SHP77 (cell line): Measurements from ENCODE around the gene TASL.
"Not testable (repeated sequence)": the region's sequence is repeated elsewhere in the genome, so short reads cannot be mapped to it uniquely, and the experiment has no call there.

Experiments used
- DNase-seq, 2 experiments: peaks; one replicate each; lab custom pipeline; 2025; lab: John Stamatoyannopoulos, UW

The TASL gene

DNA sequence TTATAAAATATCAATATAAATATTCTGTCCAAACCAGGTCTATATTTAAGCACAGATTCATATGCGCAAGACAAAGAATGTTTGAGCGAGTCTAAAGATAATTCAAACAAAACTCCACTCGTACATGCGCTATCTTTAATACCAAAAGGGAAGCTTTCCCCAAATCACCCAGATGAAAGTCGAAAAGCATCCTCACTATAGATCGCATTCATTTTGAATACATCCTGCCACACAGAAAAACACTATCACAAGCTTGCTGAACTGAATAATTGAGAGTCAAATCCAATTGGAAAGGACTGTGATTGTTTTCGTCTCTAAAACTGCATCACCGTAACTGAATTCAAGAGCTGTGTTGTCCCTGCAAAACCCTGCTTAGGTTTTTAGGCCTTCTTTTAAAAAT lies 685 bp downstream of the TASL start:
- no peak for DNase-seq

- DNase-seq: no peak
These were observed 4.4 kb downstream of the TASL start for GRCh38 chrX:30573125-30573524.

DNA sequence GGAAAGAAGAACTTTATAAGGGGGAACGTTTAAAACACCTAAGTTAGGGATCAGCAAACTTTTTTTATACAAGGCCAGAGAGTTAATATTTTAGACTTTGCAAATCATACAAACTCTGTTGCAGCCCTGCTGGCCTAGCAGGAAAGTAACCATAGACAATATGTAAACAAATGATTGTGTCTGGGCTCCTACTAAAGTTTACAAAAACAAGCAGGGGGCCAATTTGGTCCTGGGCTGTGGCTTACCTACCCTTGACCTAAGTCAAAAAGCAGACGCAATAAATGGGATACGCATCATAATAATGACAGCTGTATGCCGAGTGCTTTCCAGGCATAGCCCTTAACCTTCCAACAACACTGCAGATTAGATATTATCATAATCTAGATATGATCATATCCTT lies 4.9 kb downstream of the TASL start:
- no peak for DNase-seq

- no peak for DNase-seq
These were observed 5.6 kb downstream of the TASL start for GRCh38 chrX:30572004-30572403.

- DNase-seq: no peak
These were observed 7.1 kb downstream of the TASL start for GRCh38 chrX:30570505-30570904.

DNA sequence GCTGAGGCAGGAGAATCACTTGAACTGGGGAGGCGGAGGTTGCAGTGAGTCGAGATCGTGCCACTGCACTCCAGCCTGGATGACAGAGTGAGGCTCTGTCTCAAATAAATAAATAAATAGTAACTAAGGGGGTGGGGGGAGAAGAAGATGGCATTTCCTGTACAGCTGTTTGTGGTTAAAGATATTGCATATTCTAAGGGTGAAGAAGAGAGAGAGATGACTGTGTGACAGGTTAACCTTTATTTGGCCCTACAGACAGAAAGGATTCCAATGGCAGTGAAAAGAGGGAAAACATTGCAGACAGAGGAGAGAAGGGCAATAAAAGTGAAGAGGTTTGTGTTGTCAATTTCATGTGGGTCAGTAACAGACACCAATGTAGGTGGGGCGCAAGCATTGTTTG lies 9.4 kb downstream of the TASL start:
- no peak for DNase-seq

DNA sequence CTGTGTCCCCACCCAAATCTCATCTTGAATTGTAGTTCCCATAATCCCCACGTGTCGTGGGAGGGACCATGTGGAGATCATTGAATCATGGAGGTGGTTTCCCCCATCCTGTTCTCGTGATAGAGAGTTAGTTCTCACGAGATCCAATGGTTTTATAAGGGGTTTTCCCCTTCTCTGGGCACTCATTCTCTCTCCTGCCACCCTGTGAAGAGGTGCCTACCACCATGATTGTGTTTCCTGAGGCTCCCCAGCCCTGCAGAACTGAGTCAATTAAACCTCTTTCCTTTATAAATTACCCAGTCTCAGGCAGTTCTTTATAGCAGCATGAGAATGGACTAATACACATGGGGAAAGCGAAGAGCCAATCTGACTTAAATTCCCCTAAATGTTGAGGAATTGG lies 14.5 kb downstream of the TASL start:
- not testable (repeated sequence) for DNase-seq

GRCh38 chrX:30561191-30561590 lies 16.4 kb downstream of the TASL start:
- no peak for DNase-seq

DNA sequence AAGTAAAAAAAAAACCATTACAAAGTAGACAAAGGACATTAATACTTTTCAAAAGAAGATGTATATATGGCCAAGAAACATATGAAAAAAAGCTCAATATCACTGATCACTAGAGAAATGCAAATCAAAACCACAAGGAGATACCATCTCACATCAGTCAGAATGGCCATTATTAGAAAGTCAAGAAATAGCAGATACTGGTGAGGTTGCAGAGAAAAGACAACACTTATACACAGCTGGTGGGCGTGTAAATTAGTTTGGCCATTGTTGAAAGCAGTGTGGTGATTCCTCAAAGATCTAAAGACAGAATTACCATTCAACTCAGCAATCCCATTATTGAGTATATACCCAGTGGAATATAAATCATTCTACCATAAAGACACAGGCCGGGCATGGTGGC lies 39.3 kb downstream of the TASL start:
- DNase-seq: no peak

DNA sequence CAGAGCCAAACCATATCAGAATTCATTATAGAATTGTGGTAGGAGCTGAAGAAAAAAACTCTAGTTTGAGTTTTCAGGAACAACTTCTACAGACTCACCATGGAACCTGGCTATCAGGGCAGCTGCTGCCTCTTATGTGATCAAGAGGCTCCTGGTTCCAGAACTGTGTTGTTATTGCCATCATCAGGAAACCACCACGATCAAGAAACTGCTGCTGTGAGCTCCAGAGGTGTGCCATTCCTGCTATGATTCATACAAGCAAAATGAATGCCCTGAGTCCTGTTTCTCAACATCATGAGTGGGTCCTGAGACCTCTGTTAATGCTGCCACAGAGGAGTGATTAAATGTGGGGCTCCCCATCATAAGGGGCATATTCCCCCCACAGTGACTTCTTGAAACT lies 43.7 kb downstream of the TASL start:
- DNase-seq: no peak

GRCh38 chrX:30533266-30533665 lies 44.3 kb downstream of the TASL start:
- no peak for DNase-seq

GRCh38 chrX:30530606-30531005 lies 47.0 kb downstream of the TASL start:
- no peak for DNase-seq

- DNase-seq: no peak
These were observed 51.8 kb downstream of the TASL start for GRCh38 chrX:30525732-30526131.

GRCh38 chrX:30521440-30522182 lies 56.0 kb downstream of the TASL start:
- DNase-seq: no peak

GRCh38 chrX:30513284-30513683 lies 64.3 kb downstream of the TASL start:
- no peak for DNase-seq
